ENCODE measurements around the gene DYNLT3. TPM values are rescaled to one million over a fixed set of nuclear protein-coding genes. Genes with fewer than 3 reads are reported as not detected.

DYNLT3 gene
- total and polyA plus RNA-seq, 2 of the 13 experiments (the other 11 are each of a cell fraction or from before 2014, with no cell fraction given): 5.4 to 6.1 TPM

DNA sequence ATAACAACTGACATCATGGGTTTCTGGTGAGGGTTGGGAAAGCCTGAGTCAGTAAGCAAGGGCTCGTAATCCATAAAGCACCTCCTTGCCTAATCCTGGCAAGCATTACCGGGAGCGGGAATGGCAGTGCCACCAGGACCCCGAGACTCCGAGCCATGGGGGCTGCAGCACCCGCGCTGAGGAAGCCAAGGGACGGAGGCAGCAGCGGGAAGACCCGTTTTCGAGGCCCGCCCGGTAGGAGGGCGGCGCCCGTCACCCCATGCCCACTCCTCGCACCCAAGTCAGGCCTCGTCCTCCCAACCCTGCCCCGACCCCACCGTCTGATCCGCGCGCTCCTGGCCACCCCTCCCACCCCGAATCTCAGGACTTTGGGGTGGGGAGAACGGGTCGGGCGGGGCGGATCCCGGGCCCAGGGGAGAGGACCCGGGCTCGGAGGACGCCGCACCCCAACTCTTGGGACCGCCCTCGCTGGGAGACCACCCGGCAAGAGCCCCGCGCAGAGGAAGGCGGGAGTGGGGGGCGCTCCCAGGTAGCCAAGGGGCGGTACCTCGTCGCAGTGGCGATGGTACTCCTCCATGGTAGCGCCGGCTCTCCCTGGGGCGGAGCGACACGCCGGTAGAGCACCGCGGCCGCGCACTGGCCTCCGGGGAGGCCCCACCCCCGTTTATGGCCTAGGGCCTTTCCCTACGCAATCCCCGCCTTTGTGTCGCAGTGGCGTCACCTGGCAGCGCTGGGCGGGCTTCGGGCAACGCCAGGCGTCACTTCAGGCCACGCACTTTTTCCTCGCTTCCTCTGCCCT lies at the start of gene DYNLT3 (continued):
- TF ChIP-seq, protein P1, sequence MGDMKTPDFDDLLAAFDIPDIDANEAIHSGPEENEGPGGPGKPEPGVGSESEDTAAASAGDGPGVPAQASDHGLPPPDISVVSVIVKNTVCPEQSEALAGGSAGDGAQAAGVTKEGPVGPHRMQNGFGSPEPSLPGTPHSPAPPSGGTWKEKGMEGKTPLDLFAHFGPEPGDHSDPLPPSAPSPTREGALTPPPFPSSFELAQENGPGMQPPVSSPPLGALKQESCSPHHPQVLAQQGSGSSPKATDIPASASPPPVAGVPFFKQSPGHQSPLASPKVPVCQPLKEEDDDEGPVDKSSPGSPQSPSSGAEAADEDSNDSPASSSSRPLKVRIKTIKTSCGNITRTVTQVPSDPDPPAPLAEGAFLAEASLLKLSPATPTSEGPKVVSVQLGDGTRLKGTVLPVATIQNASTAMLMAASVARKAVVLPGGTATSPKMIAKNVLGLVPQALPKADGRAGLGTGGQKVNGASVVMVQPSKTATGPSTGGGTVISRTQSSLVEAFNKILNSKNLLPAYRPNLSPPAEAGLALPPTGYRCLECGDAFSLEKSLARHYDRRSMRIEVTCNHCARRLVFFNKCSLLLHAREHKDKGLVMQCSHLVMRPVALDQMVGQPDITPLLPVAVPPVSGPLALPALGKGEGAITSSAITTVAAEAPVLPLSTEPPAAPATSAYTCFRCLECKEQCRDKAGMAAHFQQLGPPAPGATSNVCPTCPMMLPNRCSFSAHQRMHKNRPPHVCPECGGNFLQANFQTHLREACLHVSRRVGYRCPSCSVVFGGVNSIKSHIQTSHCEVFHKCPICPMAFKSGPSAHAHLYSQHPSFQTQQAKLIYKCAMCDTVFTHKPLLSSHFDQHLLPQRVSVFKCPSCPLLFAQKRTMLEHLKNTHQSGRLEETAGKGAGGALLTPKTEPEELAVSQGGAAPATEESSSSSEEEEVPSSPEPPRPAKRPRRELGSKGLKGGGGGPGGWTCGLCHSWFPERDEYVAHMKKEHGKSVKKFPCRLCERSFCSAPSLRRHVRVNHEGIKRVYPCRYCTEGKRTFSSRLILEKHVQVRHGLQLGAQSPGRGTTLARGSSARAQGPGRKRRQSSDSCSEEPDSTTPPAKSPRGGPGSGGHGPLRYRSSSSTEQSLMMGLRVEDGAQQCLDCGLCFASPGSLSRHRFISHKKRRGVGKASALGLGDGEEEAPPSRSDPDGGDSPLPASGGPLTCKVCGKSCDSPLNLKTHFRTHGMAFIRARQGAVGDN (CRISPR knock-in tag; IDR thresholded peaks at IDR 0.05): peak; percentile 85
- TF ChIP-seq, protein P2, sequence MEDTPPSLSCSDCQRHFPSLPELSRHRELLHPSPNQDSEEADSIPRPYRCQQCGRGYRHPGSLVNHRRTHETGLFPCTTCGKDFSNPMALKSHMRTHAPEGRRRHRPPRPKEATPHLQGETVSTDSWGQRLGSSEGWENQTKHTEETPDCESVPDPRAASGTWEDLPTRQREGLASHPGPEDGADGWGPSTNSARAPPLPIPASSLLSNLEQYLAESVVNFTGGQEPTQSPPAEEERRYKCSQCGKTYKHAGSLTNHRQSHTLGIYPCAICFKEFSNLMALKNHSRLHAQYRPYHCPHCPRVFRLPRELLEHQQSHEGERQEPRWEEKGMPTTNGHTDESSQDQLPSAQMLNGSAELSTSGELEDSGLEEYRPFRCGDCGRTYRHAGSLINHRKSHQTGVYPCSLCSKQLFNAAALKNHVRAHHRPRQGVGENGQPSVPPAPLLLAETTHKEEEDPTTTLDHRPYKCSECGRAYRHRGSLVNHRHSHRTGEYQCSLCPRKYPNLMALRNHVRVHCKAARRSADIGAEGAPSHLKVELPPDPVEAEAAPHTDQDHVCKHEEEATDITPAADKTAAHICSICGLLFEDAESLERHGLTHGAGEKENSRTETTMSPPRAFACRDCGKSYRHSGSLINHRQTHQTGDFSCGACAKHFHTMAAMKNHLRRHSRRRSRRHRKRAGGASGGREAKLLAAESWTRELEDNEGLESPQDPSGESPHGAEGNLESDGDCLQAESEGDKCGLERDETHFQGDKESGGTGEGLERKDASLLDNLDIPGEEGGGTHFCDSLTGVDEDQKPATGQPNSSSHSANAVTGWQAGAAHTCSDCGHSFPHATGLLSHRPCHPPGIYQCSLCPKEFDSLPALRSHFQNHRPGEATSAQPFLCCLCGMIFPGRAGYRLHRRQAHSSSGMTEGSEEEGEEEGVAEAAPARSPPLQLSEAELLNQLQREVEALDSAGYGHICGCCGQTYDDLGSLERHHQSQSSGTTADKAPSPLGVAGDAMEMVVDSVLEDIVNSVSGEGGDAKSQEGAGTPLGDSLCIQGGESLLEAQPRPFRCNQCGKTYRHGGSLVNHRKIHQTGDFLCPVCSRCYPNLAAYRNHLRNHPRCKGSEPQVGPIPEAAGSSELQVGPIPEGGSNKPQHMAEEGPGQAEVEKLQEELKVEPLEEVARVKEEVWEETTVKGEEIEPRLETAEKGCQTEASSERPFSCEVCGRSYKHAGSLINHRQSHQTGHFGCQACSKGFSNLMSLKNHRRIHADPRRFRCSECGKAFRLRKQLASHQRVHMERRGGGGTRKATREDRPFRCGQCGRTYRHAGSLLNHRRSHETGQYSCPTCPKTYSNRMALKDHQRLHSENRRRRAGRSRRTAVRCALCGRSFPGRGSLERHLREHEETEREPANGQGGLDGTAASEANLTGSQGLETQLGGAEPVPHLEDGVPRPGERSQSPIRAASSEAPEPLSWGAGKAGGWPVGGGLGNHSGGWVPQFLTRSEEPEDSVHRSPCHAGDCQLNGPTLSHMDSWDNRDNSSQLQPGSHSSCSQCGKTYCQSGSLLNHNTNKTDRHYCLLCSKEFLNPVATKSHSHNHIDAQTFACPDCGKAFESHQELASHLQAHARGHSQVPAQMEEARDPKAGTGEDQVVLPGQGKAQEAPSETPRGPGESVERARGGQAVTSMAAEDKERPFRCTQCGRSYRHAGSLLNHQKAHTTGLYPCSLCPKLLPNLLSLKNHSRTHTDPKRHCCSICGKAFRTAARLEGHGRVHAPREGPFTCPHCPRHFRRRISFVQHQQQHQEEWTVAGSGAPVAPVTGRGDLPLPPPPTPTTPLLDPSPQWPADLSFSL (CRISPR knock-in tag; IDR thresholded peaks at IDR 0.05): no peak
- peak; percentile 40; the same call in 1 of the 2 replicates for TF ChIP-seq THAP11 (CRISPR knock-in tag; IDR thresholded peaks at IDR 0.05)
- TF ChIP-seq POLR2A (IDR thresholded peaks at IDR 0.05; ENCODE audit: insufficient read depth in 1 of 2, low read depth in 2 of 2, low read length in 2 of 2): peak in 1 of 2 experiments; percentile 63; a peak in 3 of 4 replicates
- peak; percentile 38; the same call in 1 of the 2 replicates for TF ChIP-seq FOSL2 (CRISPR knock-in tag; IDR thresholded peaks at IDR 0.05)
- TF ChIP-seq NFYB (CRISPR knock-in tag; IDR thresholded peaks at IDR 0.05): 0 out of 2 replicates have a peak, but pooled peaks have one; percentile 19
- TF ChIP-seq, protein P3, sequence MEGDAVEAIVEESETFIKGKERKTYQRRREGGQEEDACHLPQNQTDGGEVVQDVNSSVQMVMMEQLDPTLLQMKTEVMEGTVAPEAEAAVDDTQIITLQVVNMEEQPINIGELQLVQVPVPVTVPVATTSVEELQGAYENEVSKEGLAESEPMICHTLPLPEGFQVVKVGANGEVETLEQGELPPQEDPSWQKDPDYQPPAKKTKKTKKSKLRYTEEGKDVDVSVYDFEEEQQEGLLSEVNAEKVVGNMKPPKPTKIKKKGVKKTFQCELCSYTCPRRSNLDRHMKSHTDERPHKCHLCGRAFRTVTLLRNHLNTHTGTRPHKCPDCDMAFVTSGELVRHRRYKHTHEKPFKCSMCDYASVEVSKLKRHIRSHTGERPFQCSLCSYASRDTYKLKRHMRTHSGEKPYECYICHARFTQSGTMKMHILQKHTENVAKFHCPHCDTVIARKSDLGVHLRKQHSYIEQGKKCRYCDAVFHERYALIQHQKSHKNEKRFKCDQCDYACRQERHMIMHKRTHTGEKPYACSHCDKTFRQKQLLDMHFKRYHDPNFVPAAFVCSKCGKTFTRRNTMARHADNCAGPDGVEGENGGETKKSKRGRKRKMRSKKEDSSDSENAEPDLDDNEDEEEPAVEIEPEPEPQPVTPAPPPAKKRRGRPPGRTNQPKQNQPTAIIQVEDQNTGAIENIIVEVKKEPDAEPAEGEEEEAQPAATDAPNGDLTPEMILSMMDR (CRISPR knock-in tag; IDR thresholded peaks at IDR 0.05): 0 out of 2 replicates have a peak, but pooled peaks have one; percentile 8
- TF ChIP-seq, protein P4, sequence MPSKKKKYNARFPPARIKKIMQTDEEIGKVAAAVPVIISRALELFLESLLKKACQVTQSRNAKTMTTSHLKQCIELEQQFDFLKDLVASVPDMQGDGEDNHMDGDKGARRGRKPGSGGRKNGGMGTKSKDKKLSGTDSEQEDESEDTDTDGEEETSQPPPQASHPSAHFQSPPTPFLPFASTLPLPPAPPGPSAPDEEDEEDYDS (CRISPR knock-in tag; IDR thresholded peaks at IDR 0.05): peak; percentile 54; the same call in 1 of the 2 replicates
- TF ChIP-seq CREM (IDR thresholded peaks at IDR 0.05): peak; percentile 50
- TF ChIP-seq CREM (CRISPR knock-in tag; IDR thresholded peaks at IDR 0.05): no peak
- TF ChIP-seq CREB1 (IDR thresholded peaks at IDR 0.05): peak; percentile 62
- peak; percentile 67 for TF ChIP-seq CREB1 (CRISPR knock-in tag; IDR thresholded peaks at IDR 0.05)
- TF ChIP-seq KDM2A (CRISPR knock-in tag; IDR thresholded peaks at IDR 0.05; ENCODE audit: borderline replicate concordance, low read depth): peak; percentile 65; the same call in 1 of the 2 replicates

Measured in HepG2 (cell line).